C4-2B (cell line): ENCODE data around the gene ADD3.

Experiments
- ZFX ChIP-seq: fragments of 450-650 bp; IDR thresholded peaks from 2 replicates; pipeline ENCODE4 v1.6.1; 2017
- TF ChIP-seq, protein P1 (sequence below): fragments of 450-650 bp; conservative IDR thresholded peaks from 2 replicates; pipeline ENCODE4 v1.5.1; 2017; ENCODE audit warnings: mild to moderate bottlenecking

DNA sequence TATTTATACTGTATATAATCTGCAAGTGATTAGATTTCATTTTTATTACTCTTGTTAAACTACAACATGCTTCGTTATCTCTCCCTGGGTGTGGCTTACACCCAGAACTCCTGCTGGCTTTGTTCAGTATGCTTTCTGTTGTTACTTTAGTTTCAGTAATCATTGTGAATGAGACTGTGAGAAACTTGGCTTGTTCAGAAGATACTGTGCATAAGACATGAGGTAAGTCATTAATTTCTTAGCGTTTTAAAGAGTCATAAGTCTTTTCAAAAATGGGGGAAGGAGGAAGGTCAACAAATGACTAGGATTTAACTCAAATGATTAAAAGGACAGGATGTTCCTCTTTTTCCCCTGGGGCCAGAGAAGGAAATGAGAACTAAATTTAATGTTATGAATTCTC lies 11.6 kb upstream of the ADD3 start:
- TF ChIP-seq, protein P1, sequence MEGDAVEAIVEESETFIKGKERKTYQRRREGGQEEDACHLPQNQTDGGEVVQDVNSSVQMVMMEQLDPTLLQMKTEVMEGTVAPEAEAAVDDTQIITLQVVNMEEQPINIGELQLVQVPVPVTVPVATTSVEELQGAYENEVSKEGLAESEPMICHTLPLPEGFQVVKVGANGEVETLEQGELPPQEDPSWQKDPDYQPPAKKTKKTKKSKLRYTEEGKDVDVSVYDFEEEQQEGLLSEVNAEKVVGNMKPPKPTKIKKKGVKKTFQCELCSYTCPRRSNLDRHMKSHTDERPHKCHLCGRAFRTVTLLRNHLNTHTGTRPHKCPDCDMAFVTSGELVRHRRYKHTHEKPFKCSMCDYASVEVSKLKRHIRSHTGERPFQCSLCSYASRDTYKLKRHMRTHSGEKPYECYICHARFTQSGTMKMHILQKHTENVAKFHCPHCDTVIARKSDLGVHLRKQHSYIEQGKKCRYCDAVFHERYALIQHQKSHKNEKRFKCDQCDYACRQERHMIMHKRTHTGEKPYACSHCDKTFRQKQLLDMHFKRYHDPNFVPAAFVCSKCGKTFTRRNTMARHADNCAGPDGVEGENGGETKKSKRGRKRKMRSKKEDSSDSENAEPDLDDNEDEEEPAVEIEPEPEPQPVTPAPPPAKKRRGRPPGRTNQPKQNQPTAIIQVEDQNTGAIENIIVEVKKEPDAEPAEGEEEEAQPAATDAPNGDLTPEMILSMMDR = no peak
- TF ChIP-seq ZFX = no peak
